Vagina (tissue), 2 donors: ENCODE measurements around the gene DNAH9.

Experiments
- POLR2A ChIP-seq, 2 donors: fragments of 450-650 bp; IDR thresholded peaks; one replicate each; pipeline ENCODE4 v1.6.1; 2017; ENCODE audit warnings: antibody characterized with exemption in 2 of 2, mild to moderate bottlenecking in 2 of 2, moderate library complexity in 2 of 2
- POLR2AphosphoS5 ChIP-seq, 2 donors: sonication (generic); formaldehyde crosslinking; IDR thresholded peaks; one replicate each; pipeline ENCODE4 v1.9.0; 2017; ENCODE audit warnings: antibody characterized with exemption in 2 of 2, mild to moderate bottlenecking in 2 of 2, low read depth in 1 of 2; ENCODE audit not compliant: insufficient read depth in 1 of 2

GRCh38 chr17:11932337-11932898 is 334.1 kb downstream of the DNAH9 start:
- TF ChIP-seq POLR2AphosphoS5 (IDR thresholded peaks at IDR 0.05; ENCODE audit: insufficient read depth in 1 of 2, low read depth in 1 of 2) (no peak), POLR2A (IDR thresholded peaks at IDR 0.05) (no peak)
